Panc1 (cell line): ENCODE measurements around the gene ATF6B. TPM values are rescaled to one million over a fixed set of nuclear protein-coding genes. Genes with fewer than 3 reads are reported as not detected.

Experiments used
- ATAC-seq: fragments of 200-7000 bp; cut with Tn5 transposase; 2 replicates; pipeline ENCODE4 v1.9.1; 2020; ENCODE audit warnings: mild to moderate bottlenecking, moderate library complexity
- BruUV-seq: library from RNA; stranded (reverse); fragments of 400-500 nt; replicated peaks from 2 replicates; lab custom pipeline; 2021; lab: Mats Ljungman, UMichigan
- CTCF ChIA-PET: fragments of 300-600 bp; sonication (Branson Sonifier 250); formaldehyde crosslinking; loops from one replicate; lab custom pipeline; 2022; ENCODE audit warnings: antibody characterized with exemption; lab: Charles Lee
- POLR2A ChIA-PET: fragments of 300-600 bp; sonication (Branson Sonifier 250); formaldehyde crosslinking; loops from one replicate; lab custom pipeline; 2022; ENCODE audit warnings: antibody characterized with exemption; lab: Charles Lee
- DNase-seq: peaks from one replicate; pipeline ENCODE4 v3.0.0-alpha.2; 2010; ENCODE audit warnings: low read depth, low spot score
- H3K27ac ChIP-seq: 2 replicates; pipeline ENCODE4 v1.5.1; 2011; ENCODE audit warnings: mild to moderate bottlenecking, low read length, inconsistent platforms
- H3K27me3 ChIP-seq: fragments of 200-500 bp; sonication (Bioruptor generic); 2 replicates; pipeline ENCODE4 v1.6.0; 2014; ENCODE audit warnings: low read length, inconsistent platforms; ENCODE audit not compliant: control insufficient read depth, insufficient read depth
- H3K36me3 ChIP-seq: fragments of 200-500 bp; sonication (Bioruptor generic); 2 replicates; pipeline ENCODE4 v1.5.1; 2014; ENCODE audit warnings: inconsistent platforms, mild to moderate bottlenecking, low read length, moderate library complexity; ENCODE audit not compliant: control insufficient read depth, insufficient read depth
- H3K4me1 ChIP-seq: 2 replicates; pipeline ENCODE4 v1.5.1; 2011; ENCODE audit warnings: inconsistent platforms, mild to moderate bottlenecking, low read length, moderate library complexity; ENCODE audit not compliant: control insufficient read depth, insufficient read depth
- H3K4me3 ChIP-seq, 2 experiments: 2 replicates each; pipeline ENCODE4 v1.5.1; 2011 to 2012; ENCODE audit warnings: low read depth in 2 of 2, low read length in 2 of 2, mild to moderate bottlenecking in 2 of 2, inconsistent platforms in 1 of 2, moderate library complexity in 1 of 2
- H3K9me3 ChIP-seq: fragments of 200-500 bp; sonication (Bioruptor generic); 2 replicates; pipeline ENCODE4 v1.5.1; 2014; ENCODE audit warnings: low read depth, mild to moderate bottlenecking, inconsistent platforms, low read length, moderate library complexity; ENCODE audit not compliant: control insufficient read depth, insufficient read depth
- CTCF ChIP-seq: fragments of 450-650 bp; IDR thresholded peaks from 2 replicates; pipeline ENCODE4 v1.5.1; 2017; ENCODE audit warnings: mild to moderate bottlenecking
- POLR2AphosphoS5 ChIP-seq: IDR thresholded peaks from 2 replicates; pipeline ENCODE4 v1.6.1; 2012; ENCODE audit warnings: mild to moderate bottlenecking, low read depth, low read length, moderate library complexity
- REST ChIP-seq, 2 experiments: IDR thresholded peaks; 2 replicates each; pipeline ENCODE4 v1.6.1; 2011 to 2012; ENCODE audit warnings: low read depth in 2 of 2, control low read depth in 1 of 2, low read length in 1 of 2, mild to moderate bottlenecking in 1 of 2, moderate library complexity in 1 of 2; ENCODE audit not compliant: insufficient read depth in 1 of 2
- SIN3A ChIP-seq: IDR thresholded peaks from 2 replicates; pipeline ENCODE4 v1.6.1; 2012; ENCODE audit warnings: low read depth, mild to moderate bottlenecking, low read length, moderate library complexity, borderline replicate concordance; ENCODE audit not compliant: insufficient read depth
- TCF7L2 ChIP-seq: IDR thresholded peaks from 2 replicates; pipeline ENCODE4 v1.6.1; 2011; ENCODE audit warnings: mild to moderate bottlenecking, low read depth, low read length, inconsistent platforms
- in situ Hi-C: cut with HindIII; loops from 2 replicates; pipeline ENCODE4 v1.10.0; 2016; ENCODE audit warnings: low sequenced_read_pairs, low pct_unique_long_range_greater_than_20kb
- intact Hi-C: fragments of 100-400 bp; cut with micrococcal nuclease; formaldehyde crosslinking; loops from one replicate; pipeline ENCODE4 v1.10.0; 2022; ENCODE audit not compliant: unreplicated experiment
- total RNA-seq: library from RNA; stranded (reverse); gene quantifications from one replicate; pipeline ENCODE4 v1.2.1, GENCODE V29; 2021; ENCODE audit not compliant: unreplicated experiment

ATF6B gene
- total RNA-seq, 1 experiment from 2014 or later: 127 TPM

- ChIA-PET CTCF (no interaction called here), POLR2A (no interaction called here)
- no peaks in the 10 kb centered on the region for H3K9me3 ChIP-seq
- intact Hi-C loops: no loop called here
- H3K27ac ChIP-seq: no peak overlapping the region
- ATAC-seq (no peak), DNase-seq (no peak)
- no TSS peak for BruUV-seq
- H3K4me1 ChIP-seq: peaks cover under 1% of the 10 kb centered on the region; the same call in 1 of the 2 replicates
- in situ Hi-C loops: no loop called here
- H3K27me3 ChIP-seq: no peaks in the 10 kb centered on the region
- H3K36me3 ChIP-seq: 0 out of 2 replicates have a peak, but pooled peaks cover 2% of the 10 kb centered on the region
- TF ChIP-seq SIN3A: no peak
- TF ChIP-seq REST (IDR thresholded peaks at IDR 0.05; ENCODE audit: insufficient read depth in 1 of 2, low read depth in 2 of 2, low read length in 1 of 2): no peak
- TF ChIP-seq POLR2AphosphoS5: no peak
- TF ChIP-seq CTCF: no peak
- no peak for TF ChIP-seq TCF7L2
- no peak overlapping the region for H3K4me3 ChIP-seq
Measured at GRCh38 chr6:32167761-32168262, 39.8 kb upstream of the ATF6B start.

GRCh38 chr6:32167154-32167760 is 39.2 kb upstream of the ATF6B start:
- peak; percentile 31; the same call in 1 of the 2 replicates for ATAC-seq
- ChIA-PET POLR2A (no interaction called here), CTCF (no interaction called here)

More at GRCh38 chr6:32167154-32167760, 39.2 kb upstream of the ATF6B start:
- Histone ChIP-seq H3K27me3 (no peaks in the 10 kb centered on the region), H3K36me3 (0 out of 2 replicates have a peak, but pooled peaks cover 2% of the 10 kb centered on the region), H3K9me3 (no peaks in the 10 kb centered on the region), H3K27ac (no peak overlapping the region), H3K4me3 (no peak overlapping the region), H3K4me1 (no peaks in the 10 kb centered on the region)
- intact Hi-C loops (no loop called here), in situ Hi-C loops (no loop called here)
- no TSS peak for BruUV-seq
- TF ChIP-seq CTCF (no peak), SIN3A (no peak)
- DNase-seq: no peak
